Epithelial cell of prostate (primary cell): ENCODE measurements around the gene TCF19.
"Not testable (repeated sequence)": the region's sequence is repeated elsewhere in the genome, so short reads cannot be mapped to it uniquely, and the experiment has no call there.

Source experiments
- DNase-seq: peaks from one replicate; pipeline ENCODE4 v3.0.0-alpha.2; 2011; ENCODE audit warnings: low read depth, low spot score
- H3K27ac ChIP-seq: fragments of 450-650 bp; 2 replicates; pipeline ENCODE4 v1.5.1; 2017; ENCODE audit warnings: mild to moderate bottlenecking

TCF19 gene

GRCh38 chr6:31158863-31159855 lies 770 bp downstream of the TCF19 start:
- no peak for DNase-seq
- peak overlapping the region; percentile 13 for H3K27ac ChIP-seq

DNA sequence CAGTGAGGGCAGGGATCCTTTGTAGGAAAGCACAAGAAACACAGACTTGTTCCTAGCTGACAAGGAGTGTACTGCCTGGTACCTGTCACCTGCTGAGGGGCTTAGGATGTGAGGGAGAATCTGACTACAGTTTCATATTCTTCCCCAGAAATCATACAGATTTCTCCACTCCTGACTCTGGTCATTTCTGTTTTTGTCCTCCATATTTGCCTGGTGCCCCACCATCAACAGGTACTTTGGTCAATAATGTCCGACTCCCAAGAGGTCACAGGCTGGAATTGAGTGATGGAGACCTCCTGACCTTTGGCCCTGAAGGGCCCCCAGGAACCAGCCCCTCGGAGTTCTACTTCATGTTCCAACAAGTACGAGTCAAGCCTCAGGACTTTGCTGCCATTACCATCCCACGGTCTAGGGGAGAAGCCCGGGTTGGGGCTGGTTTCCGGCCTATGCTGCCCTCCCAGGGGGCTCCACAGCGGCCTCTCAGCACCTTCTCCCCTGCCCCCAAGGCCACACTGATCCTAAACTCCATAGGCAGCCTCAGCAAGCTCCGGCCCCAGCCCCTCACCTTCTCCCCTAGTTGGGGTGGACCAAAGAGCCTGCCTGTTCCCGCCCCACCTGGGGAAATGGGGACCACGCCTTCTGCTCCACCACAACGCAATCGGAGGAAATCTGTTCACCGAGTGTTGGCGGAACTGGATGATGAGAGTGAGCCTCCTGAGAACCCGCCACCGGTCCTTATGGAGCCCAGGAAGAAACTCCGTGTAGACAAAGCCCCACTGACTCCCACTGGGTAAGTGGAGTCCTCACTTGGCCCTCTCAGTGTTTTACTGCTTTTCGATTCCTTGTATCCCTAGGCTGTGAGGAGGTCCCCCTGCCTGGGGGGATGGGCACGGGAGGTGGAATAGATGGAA lies 3.1 kb downstream of the TCF19 start:
- no peak for DNase-seq
- no peak overlapping the region for H3K27ac ChIP-seq

DNA sequence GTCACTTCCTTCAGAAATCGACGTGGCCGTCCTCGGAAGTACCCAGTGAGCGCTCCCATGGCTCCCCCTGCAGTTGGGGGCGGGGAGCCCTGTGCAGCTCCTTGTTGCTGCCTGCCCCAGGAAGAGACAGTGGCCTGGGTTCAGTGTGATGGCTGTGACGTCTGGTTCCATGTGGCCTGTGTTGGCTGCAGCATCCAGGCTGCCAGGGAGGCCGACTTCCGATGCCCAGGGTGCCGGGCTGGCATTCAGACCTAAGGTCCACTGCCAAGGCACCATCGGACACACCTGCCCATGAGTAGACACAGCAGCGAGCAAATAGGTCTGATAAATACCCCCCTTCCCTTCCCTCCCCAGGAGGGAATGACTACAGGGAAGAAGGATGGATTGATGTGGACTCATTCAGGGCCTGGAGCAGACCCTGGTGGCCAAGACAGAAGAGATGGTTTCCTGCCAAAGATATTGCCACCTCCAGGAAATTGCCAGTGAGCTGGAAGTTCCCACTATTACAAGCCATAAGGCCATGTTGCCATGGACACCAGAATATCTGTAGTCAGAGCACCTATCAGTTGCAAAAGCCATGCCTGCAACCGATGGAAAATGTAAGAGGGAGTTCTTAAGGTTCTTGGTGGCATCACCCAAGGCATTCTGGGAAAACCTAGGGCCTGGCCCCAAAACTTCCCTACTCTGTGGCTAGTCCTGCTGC lies 4.2 kb downstream of the TCF19 start:
- H3K27ac ChIP-seq, result no peak overlapping the region
- DNase-seq, result no peak

GRCh38 chr6:31163922-31164321 lies 5.5 kb downstream of the TCF19 start:
- no peak overlapping the region for H3K27ac ChIP-seq
- DNase-seq, result no peak

GRCh38 chr6:31164475-31165063 lies 6.2 kb downstream of the TCF19 start:
- not testable (repeated sequence) for DNase-seq, H3K27ac ChIP-seq

DNA sequence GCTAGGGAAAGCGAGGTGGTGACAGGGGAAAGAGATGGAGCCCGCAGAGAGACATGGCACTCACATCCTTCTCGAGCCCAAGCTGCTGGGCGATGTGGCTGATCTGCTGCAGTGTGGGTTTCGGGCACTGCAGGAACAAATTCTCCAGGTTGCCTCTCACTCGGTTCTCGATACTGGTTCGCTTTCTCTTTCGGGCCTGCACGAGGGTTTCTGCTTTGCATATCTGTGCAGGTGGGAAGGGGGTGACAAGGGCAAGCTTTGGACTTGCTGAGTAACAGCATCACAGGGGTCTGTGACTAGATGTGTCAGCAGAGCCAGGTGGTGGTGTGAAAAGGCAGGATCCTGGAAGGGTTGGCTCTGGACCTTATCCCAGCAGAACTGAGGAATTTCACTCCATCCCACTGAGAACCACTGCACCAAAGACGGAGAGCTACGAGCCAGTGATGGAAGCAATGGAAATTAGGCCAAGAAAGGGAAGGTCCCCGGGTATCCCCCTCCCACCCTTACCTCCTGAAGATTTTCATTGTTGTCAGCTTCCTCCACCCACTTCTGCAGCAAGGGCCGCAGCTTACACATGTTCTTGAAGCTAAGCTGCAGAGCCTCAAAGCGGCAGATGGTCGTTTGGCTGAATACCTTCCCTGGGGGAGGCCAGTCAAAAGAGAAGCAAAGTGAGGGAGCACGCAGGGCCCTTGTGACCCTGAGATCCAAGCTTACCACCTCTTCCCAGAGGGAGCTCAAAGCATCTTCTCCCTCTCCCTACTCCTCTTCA lies 6.9 kb downstream of the TCF19 start:
- not testable (repeated sequence) for DNase-seq, H3K27ac ChIP-seq

- no peak for DNase-seq
- H3K27ac ChIP-seq, result no peak overlapping the region
These were observed 7.6 kb downstream of the TCF19 start for GRCh38 chr6:31165986-31166385.

DNA sequence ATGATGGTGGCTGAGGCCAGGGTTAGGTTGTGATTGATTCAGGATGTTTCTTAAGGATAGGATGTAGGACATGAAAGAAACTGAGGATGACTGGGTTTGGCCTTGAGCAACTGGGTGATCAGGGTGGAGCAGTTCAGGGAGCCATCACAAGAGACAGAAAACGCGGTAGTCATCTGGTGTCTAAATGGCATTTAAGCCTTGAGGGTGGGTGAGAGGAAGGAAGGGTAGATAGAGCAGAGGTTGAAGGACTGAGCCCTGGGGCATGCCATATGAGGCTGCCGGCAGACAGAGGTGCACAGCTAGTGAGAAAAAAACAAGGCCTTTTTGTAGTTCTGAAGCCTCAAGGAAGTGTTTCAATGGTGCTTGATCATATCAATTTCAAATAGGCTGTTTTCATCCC lies 10.2 kb downstream of the TCF19 start:
- DNase-seq, result no peak
- H3K27ac ChIP-seq, result no peak overlapping the region

DNA sequence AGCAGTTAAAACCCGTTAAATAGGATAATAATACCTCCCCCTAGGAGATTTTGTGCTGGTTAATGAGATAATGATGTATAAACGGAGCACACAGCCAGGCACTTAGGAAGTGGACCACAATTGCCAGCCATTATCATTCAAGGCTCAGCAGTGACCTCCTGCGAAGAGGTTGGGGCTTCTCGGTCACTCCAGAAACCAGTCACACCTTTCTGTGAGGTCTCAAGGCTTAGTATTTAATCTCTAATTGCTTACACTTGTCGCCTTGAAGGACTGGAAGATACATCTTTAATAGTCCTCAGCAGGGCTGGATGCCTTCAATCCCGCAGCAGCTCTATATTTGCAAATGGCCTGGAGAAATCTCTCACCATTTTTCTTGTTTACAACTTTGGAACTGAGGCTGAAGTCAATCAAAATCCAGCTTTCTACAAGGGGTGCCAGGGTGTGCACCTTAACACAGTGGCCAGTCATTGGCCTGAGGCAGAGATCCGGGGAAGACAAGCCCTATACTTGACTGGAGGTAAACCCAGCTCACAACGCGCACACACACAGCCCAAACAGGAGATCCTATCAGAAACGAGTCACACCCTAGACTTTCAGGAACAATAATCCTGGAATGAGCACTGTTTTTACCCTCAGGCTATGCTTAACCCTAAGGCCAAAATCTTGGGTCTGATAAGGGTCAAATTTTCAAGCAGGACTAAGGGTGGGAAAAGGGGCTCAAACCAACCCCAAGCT lies 10.9 kb downstream of the TCF19 start:
- DNase-seq, result no peak
- H3K27ac ChIP-seq, result no peak overlapping the region

DNA sequence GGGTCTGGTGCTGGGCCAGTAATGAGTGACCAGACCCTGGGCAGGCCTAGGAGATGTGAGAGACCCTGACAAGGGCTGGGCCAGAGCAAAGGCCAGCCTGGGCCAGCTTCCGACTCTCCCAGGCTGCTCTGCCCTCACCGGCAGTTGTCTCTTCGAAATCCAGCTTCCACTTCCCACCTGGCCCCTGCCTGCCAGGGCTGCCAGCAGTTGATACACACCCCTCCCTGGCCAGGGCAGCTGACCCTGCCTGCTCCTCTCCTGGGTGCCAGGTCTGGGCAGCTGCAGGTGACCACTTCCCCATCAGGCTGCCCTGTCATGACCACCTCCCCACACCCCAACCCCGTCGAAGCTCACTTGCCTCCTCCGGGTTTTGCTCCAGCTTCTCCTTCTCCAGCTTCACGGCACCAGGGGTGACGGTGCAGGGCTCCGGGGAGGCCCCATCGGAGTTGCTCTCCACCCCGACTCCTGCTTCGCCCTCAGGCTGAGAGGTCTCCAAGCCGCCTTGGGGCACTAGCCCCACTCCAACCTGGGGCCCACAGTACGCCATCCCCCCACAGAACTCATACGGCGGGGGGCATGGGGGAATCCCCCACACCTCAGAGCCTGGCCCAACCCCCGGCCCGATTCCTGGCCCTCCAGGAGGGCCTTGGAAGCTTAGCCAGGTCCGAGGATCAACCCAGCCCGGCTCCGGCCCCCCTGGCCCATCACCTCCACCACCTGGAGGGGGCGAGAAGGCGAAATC lies 11.6 kb downstream of the TCF19 start:
- DNase-seq, H3K27ac ChIP-seq: not testable (repeated sequence)

GRCh38 chr6:31170600-31170881 lies 12.2 kb downstream of the TCF19 start, which contains the start of gene POU5F1:
Gene POU5F1 (minus strand): TSS chr6:31170682. CDS start chr6:31170620, 62 bp downstream.
- DNase-seq, result no peak
- no peak within 1 kb of the TSS for H3K27ac ChIP-seq

DNA sequence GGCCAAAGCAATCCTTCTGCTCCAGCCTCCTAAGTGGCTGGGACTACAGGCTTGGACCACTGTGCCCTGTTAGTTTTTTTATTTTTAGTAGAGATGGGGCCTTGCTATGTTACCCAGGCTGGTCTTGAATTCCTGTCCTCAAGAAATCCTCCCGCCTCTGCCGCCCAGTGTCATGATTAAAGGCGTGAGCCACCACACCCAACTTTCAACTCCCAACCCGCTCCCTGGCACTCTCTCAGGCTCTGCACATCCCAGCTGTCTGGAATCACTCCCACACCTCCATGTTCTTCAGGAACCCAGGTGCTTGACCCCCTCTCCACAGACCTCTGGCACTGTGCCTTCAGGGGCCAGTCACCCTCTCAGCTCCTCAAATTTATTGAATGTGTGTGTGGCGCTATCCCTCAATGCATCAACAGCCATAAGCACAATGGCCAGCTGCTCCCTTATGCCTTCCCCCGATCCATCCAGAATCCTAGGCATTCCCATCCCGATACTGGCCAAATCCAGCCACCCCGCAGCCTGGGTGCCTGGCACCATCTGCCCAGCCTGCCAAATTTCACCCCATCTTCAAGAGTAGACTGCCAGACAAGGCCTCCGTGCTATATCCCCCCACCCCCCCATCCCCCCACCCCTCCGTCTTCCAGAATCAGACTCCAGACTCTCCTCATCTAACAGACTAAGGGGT lies 12.7 kb downstream of the TCF19 start:
- DNase-seq, result no peak
- H3K27ac ChIP-seq, result no peak overlapping the region

- H3K27ac ChIP-seq, result no peak overlapping the region
- DNase-seq, result no peak
These were observed 13.8 kb downstream of the TCF19 start for GRCh38 chr6:31171931-31172905.

DNA sequence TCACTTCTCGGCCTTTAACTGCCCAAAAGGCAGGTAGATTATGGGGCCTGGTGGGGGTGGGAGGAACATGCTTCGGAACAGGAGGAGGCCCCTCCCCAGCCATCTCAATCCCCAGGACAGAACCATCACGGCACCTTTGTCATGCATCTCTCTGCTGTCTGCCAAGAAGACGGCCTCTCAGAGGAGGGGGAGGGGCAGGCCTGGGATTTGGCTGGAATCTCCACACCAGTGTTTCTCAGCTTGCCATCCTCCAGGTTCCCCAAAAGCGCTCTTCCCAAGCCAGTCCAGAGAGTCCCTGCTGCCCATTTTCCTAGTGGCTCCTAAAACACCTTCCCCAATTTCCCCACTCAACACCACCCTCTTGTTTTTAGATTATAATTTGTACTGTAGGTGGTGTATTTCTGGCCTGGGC lies 14.6 kb downstream of the TCF19 start:
- H3K27ac ChIP-seq, result no peak overlapping the region
- no peak for DNase-seq

- H3K27ac ChIP-seq, result no peak overlapping the region
- DNase-seq, result no peak
These were observed 15.0 kb downstream of the TCF19 start for GRCh38 chr6:31173406-31173805.

DNA sequence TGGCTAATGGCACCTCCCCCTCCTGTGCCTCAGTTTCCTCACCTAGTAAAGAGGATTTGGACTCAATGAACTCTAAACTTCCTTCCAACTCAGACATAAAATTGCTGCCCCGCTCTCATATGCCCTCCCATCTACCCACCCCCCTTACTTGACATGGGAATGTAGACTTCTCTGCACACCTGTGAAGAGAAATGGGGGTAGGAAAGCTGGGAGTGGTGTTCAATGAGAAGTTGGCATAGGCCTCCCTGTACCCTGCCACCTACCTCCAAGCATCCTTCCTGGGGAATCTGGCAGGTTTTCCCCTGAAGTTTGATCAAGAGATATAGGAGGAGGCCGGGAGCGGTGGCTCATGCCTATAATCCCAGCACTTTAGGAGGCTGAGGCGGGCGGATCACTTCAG lies 16.0 kb downstream of the TCF19 start:
- no peak for DNase-seq
- no peak overlapping the region for H3K27ac ChIP-seq
